HL-60 (cell line): ENCODE measurements around the gene ATP6V1G1.

ENCODE experiments used
- GABPA ChIP-seq: IDR thresholded peaks from 2 replicates; pipeline ENCODE4 v1.6.1; 2012; ENCODE audit warnings: low read depth
- POLR2AphosphoS5 ChIP-seq: IDR thresholded peaks from 2 replicates; pipeline ENCODE4 v1.6.1; 2012; ENCODE audit warnings: low read depth
- TF ChIP-seq, protein P1 (sequence below): IDR thresholded peaks from one replicate; pipeline ENCODE4 v1.5.1; 2011; ENCODE audit warnings: low read length, control low read depth, inconsistent platforms; ENCODE audit not compliant: insufficient read depth

DNA sequence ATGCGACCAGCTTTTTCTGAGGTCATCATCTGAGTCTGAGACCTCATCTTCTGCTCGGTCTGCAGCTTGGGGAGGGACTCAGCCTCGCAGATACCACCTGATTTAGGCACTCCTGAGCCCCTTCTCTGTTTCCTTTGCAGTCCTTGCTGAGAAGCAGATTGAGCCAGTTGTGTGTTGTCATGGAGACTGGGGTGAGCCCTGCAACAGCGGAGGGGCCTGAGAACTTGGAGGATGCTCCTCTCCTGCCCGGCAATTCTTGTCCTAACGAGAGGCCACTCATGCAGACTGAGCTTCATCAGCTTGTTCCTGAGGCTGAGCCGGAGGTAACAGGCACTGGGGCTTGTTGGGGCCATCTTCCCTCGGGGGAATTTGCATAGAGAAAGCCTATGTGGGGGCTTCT lies 50.8 kb downstream of the ATP6V1G1 start:
- TF ChIP-seq, protein P1, sequence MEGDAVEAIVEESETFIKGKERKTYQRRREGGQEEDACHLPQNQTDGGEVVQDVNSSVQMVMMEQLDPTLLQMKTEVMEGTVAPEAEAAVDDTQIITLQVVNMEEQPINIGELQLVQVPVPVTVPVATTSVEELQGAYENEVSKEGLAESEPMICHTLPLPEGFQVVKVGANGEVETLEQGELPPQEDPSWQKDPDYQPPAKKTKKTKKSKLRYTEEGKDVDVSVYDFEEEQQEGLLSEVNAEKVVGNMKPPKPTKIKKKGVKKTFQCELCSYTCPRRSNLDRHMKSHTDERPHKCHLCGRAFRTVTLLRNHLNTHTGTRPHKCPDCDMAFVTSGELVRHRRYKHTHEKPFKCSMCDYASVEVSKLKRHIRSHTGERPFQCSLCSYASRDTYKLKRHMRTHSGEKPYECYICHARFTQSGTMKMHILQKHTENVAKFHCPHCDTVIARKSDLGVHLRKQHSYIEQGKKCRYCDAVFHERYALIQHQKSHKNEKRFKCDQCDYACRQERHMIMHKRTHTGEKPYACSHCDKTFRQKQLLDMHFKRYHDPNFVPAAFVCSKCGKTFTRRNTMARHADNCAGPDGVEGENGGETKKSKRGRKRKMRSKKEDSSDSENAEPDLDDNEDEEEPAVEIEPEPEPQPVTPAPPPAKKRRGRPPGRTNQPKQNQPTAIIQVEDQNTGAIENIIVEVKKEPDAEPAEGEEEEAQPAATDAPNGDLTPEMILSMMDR, result no peak
- TF ChIP-seq POLR2AphosphoS5, result no peak
- TF ChIP-seq GABPA, result no peak
